ENCODE measurements around the gene NDUFS8.
A peak's percentile ranks its signal among the peaks of the same experiment; 100 is the strongest.
"Not testable (repeated sequence)": the region's sequence is repeated elsewhere in the genome, so short reads cannot be mapped to it uniquely, and the experiment has no call there.

NDUFS8 gene

GRCh38 chr11:68030318-68031143 lies at the start of gene NDUFS8:
TSS of gene NDUFS8 (plus strand) at chr11:68030681. CDS start at chr11:68032152, 1,471 bp downstream.
- DNase-seq (ENCODE audit: low read depth in 3 of 3), result peak; percentile 85 to 95 (median 93)

- DNase-seq (ENCODE audit: low read depth in 3 of 3), result not testable (repeated sequence)
Measured at GRCh38 chr11:67981226-67981625, 49.3 kb upstream of the NDUFS8 start.

GRCh38 chr11:67982255-67982857 lies 48.1 kb upstream of the NDUFS8 start:
- not testable (repeated sequence) for DNase-seq (ENCODE audit: low read depth in 3 of 3)

GRCh38 chr11:67983951-67984350 lies 46.5 kb upstream of the NDUFS8 start:
- DNase-seq (ENCODE audit: low read depth in 3 of 3), result no peak

- not testable (repeated sequence) for DNase-seq (ENCODE audit: low read depth in 3 of 3)
Measured at GRCh38 chr11:67985302-67985701, 45.2 kb upstream of the NDUFS8 start.

GRCh38 chr11:67990546-67991346 lies 39.7 kb upstream of the NDUFS8 start:
- DNase-seq (ENCODE audit: low read depth in 3 of 3), result not testable (repeated sequence)

- not testable (repeated sequence) for DNase-seq (ENCODE audit: low read depth in 3 of 3)
Measured at GRCh38 chr11:67991347-67992121, 38.9 kb upstream of the NDUFS8 start.

- DNase-seq (ENCODE audit: low read depth in 3 of 3), result peak in 1 of 3 donors; percentile 16
Measured at GRCh38 chr11:67993821-67994220, 36.7 kb upstream of the NDUFS8 start.

- DNase-seq (ENCODE audit: low read depth in 3 of 3), result not testable (repeated sequence)
Measured at GRCh38 chr11:67994387-67994786, 36.1 kb upstream of the NDUFS8 start.

GRCh38 chr11:67995129-67995528 lies 35.4 kb upstream of the NDUFS8 start:
- not testable (repeated sequence) for DNase-seq (ENCODE audit: low read depth in 3 of 3)

- DNase-seq (ENCODE audit: low read depth in 3 of 3), result not testable (repeated sequence)
Measured at GRCh38 chr11:67995579-67995978, 34.9 kb upstream of the NDUFS8 start.

GRCh38 chr11:67996051-67996450 lies 34.4 kb upstream of the NDUFS8 start:
- DNase-seq (ENCODE audit: low read depth in 3 of 3), result no peak

- peak in 1 of 3 donors; percentile 34 for DNase-seq (ENCODE audit: low read depth in 3 of 3)
Measured at GRCh38 chr11:67996622-67997474, 33.6 kb upstream of the NDUFS8 start.

- DNase-seq (ENCODE audit: low read depth in 3 of 3), result no peak
Measured at GRCh38 chr11:67997475-67997921, 33.0 kb upstream of the NDUFS8 start.

- no peak for DNase-seq (ENCODE audit: low read depth in 3 of 3)
Measured at GRCh38 chr11:67998150-67999045, 32.1 kb upstream of the NDUFS8 start.

GRCh38 chr11:67999201-67999629 lies 31.3 kb upstream of the NDUFS8 start:
- DNase-seq (ENCODE audit: low read depth in 3 of 3), result no peak

GRCh38 chr11:67999704-68000103 lies 30.8 kb upstream of the NDUFS8 start:
- DNase-seq (ENCODE audit: low read depth in 3 of 3), result no peak

- DNase-seq (ENCODE audit: low read depth in 3 of 3), result no peak
Measured at GRCh38 chr11:68002575-68002937, 27.9 kb upstream of the NDUFS8 start.

Data from stimulated activated CD4-positive, alpha-beta T cell treated with anti-CD3 and anti-CD28 coated beads, TNF-alpha, amount 100 ng/mL, for 48 hours (primary cell).